Stimulated activated CD4-positive, alpha-beta T cell treated with anti-CD3 and anti-CD28 coated beads, TNF-alpha, amount 100 ng/mL, for 24 hours (primary cell): Measurements from ENCODE around the gene PBOV1.

Source experiments
- DNase-seq, 3 experiments: peaks; one replicate each; pipeline ENCODE4 v3.0.0-alpha.2; 2020; ENCODE audit warnings: low read depth in 3 of 3

The PBOV1 gene

GRCh38 chr6:138218449-138218848, at the start of gene PBOV1:
PBOV1 (minus strand) TSS chr6:138218491; CDS start chr6:138218395, 96 bp downstream.
- DNase-seq: no peak

GRCh38 chr6:138266095-138266494, 47.8 kb upstream of the PBOV1 start:
- no peak for DNase-seq

GRCh38 chr6:138264372-138264880, 46.1 kb upstream of the PBOV1 start:
- DNase-seq: no peak

GRCh38 chr6:138263963-138264362, 45.7 kb upstream of the PBOV1 start:
- DNase-seq: no peak

GRCh38 chr6:138261116-138261780, 43.0 kb upstream of the PBOV1 start:
- DNase-seq: no peak

GRCh38 chr6:138258991-138259390, 40.7 kb upstream of the PBOV1 start:
- DNase-seq: no peak

- DNase-seq: no peak
Measured at GRCh38 chr6:138258197-138258596, 39.9 kb upstream of the PBOV1 start.

- no peak for DNase-seq
Measured at GRCh38 chr6:138257638-138258040, 39.3 kb upstream of the PBOV1 start.

- no peak for DNase-seq
Measured at GRCh38 chr6:138255443-138255842, 37.2 kb upstream of the PBOV1 start.

- no peak for DNase-seq
Measured at GRCh38 chr6:138253731-138254130, 35.4 kb upstream of the PBOV1 start.

GRCh38 chr6:138250513-138251247, 32.4 kb upstream of the PBOV1 start:
- no peak for DNase-seq

GRCh38 chr6:138250053-138250452, 31.8 kb upstream of the PBOV1 start:
- DNase-seq: no peak

GRCh38 chr6:138248878-138249277, 30.6 kb upstream of the PBOV1 start:
- DNase-seq: no peak

- no peak for DNase-seq
Measured at GRCh38 chr6:138248011-138248410, 29.7 kb upstream of the PBOV1 start.

- DNase-seq: no peak
Measured at GRCh38 chr6:138246650-138247440, 28.6 kb upstream of the PBOV1 start.

- no peak for DNase-seq
Measured at GRCh38 chr6:138245751-138246150, 27.5 kb upstream of the PBOV1 start.

- no peak for DNase-seq
Measured at GRCh38 chr6:138242987-138243592, 24.8 kb upstream of the PBOV1 start.

- no peak for DNase-seq
Measured at GRCh38 chr6:138241934-138242333, 23.6 kb upstream of the PBOV1 start.

GRCh38 chr6:138241381-138241780, 23.1 kb upstream of the PBOV1 start:
- no peak for DNase-seq

- no peak for DNase-seq
Measured at GRCh38 chr6:138240476-138241245, 22.4 kb upstream of the PBOV1 start.

- no peak for DNase-seq
Measured at GRCh38 chr6:138239774-138240173, 21.5 kb upstream of the PBOV1 start.
